Measurements from ENCODE around the gene RIMBP2.

The RIMBP2 gene

DNA sequence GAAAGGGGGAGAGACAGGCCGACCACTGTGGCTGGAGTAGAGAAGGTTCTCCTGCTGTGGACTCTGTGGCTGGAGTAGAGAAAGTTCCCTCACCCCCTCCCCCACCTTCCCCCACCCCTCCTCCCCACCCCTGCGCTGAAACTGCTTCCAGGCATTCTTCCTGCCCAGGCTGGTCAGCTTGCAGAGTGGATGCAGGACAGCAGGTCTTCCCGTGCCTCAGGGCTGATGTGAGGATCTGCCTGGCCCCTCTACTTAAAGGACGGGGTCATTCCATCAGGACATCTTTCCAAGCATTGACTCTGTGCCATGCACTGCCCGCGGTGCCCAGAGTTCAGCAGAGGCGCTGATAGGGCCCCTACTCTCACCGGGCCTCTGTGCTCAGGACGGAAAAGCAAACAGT, 13.2 kb upstream of the RIMBP2 start:
- DNase-seq = no peak

DNA sequence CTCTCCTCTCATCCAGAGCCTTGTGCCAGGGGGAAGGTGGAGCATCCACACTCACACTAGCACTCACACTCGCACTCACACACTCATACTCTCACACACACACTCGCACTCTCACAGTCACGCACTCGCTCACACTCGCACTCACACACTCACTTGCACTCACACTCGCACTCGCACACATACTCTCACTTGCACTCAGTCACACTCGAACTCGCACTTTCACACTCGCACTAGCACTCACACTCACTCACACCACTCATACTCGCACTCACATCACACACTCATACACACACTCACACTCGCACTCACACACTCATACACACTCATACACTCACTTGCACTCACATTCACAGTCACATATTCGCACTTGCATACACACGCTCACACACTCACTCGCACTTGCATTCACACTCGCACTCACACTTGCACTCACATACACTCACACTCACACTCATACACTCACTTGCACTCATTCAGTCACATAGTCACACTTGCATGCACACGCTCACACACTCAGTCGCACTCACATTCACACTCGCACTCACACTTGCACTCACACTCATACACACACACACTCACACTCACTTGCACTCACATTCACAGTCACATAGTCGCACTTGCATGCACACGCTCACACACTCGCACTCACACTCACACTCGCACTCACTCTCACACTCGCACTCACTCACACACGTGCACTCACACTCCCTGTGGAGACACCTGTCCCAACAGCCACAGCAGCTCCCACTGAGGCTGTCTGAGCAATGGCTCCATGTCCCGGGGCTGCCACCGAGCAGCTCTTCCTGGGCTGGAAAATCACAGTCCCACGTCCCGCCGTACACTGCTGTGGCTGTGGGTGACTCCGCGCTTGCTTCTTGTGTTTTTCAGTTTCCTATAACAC, 12.3 kb upstream of the RIMBP2 start:
- DNase-seq = no peak

DNA sequence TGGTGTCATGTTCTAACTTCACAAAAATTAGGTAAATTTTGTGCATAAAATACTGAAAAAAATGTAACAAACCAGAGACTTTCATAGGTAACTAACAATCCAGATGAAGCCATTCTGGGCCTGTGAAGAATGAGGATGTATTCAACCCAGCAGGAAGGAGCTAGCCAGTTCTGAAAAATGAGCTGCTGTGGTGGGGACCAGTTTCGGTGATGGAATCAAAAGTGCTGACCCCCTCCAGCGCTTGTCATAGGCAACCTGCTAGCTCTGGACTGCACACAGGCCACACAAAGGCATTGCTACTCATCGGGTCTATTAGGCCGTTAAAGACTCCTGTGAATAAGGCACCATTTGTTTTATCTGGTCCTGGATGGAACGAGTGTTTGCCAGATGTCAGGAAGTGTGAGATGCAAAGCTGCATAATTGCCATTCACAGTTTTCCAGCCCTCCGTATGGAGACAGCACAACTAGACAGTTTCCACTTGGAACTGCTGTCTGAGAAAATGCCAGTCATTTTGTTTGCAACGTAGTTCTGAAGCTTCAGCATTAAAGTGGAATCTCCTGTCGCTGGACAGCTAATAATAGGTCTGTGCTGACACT, 3.3 kb upstream of the RIMBP2 start:
- no peak for DNase-seq

DNA sequence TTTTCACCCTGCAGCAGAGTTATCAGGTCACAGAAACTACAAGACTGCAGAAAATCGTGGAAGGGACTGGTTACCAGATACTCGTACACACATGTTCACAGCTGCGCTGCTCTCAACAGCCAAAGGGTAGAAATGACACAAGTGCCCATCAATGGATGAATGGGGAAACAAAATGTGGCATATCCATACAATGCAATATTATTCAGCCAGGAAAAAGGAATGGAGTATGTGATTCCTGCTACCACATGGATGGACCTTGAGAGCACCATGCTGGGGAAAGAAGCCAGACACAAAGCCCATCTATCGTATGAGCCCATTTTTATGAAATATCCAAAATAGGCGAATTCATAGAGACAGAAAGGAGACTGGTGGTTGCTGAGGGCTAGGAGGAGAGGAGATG, 1.7 kb upstream of the RIMBP2 start:
- DNase-seq = no peak

DNA sequence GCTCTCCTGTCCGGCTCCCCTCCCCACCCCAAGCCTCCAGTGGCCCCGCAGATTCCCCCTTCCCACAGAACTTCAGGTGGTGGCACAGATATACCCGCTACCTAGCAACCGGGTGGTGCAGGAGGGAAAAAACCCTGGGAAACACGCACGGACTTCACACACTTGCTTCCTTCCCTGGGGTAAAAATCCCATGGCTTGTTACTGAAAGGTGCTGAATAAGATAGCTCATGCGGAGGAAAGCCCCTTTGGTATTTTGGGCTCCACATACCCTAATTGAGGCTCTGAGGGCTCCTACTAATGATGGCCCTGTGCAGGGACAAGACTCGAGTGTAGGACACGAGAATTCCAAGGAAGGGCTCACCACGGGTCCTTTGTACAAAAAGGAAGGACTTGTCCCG, 869 bp upstream of the RIMBP2 start:
- DNase-seq = no peak

DNA sequence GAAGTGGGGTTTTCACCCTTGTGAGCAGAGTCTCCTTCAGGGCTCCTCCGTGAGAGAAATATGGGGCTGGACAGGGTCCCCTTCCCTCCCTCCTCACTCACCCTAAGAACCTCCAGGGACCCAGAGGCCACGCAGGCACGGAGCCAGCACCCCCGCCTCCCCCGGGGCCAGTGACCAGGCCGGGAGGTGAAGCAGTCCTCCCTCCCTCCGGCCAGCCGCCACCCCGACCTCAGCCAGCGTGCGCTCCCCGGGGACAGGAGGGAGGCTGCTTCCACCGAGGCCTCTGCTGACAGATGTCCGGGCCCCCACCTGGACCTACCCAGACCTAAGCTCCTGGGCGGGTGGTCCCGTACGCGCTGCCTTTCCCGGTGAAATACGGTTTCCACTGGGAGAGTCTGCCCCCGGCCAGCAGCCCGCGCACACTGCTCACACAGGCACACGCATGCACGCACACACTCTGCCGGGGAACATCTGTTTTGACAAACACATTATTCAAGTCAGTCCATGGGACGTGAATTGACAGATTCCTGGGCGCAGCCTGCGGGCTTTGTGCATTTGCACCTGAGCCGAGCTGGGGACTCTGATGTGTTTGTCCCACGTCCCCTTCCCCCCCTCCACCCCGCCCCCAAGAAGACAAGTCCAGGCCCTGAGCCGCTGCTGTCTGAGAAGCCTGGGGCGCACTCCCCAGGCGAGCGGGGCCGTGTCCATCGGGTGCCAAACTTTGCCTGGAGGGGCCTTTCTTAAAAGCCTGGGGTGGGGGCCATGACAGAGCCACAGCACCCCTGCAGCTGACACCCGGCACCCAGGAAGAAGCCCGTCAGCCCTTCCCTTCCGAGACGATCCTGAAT, 725 bp downstream of the RIMBP2 start:
- DNase-seq = no peak

DNA sequence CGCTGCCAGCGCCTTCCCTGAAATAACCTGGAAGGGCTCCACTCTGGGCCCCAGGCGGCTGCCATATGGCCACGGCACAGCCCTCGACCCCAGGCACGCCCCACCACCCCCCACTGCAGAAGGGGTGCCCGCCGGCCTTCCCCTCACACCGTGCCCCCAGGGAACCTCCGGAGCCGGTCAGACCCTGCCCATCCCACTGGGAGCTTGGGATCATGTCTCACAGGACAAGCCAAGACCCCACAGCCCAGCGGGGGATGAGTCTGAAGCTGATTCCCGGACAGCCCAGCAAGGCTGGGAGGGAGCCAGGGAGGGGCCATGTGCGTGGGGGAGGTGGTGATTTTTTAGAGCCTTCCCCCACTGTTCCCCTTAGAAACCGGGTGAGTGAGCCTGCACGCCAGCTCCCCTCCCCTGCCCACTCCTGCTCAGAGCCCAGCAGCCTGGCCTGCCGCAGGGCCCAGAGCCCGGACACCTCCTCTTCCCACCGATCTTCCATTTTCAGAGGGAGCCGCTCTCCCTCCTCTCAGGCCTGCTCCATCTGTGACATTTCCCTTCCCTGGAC, 1.4 kb downstream of the RIMBP2 start:
- no peak for DNase-seq

DNA sequence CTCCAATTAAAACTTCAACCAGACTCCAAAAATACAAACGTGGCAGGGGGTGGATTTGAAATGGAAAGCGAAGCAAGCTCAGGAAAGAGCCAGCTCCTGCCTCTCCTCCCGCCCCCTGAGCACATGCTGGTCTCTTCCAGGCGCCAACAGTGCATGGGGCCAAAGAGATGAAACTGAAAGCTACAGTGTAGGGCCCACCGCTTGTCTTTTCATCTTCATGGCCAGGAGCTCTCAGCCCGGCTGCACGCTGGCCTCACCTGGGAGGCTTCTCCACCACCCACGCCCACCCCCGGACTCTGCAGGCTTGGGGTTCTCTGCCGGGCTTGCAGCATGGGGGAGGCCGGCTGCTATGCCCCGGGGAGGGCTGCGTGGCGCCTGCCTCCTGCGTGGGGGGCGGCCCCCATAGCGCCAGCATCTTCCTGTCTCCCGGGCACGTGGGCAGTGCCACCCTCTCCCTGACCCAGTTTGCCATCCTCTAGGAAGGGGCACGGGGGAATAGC, 2.0 kb downstream of the RIMBP2 start:
- no peak for DNase-seq

DNA sequence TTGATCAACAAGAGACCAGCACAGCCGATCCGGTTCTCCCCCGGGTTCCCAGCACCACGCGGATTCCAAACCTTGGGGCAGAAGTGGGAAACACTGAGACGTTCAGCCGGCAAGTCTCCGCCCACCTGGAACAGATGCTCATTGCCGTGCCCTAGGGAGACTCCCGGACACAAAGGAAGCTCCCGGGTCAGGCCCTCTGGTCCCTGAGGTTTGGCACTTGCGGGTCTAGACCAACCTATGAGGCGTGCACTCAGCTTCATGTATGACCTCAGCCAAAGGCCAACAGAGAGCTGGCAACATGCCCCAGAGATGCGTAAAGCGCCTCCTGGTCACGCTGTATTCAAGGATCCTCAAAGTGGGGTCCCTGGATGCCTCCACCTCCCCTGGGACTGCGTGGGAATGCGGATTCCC, 2.5 kb downstream of the RIMBP2 start:
- no peak for DNase-seq

DNA sequence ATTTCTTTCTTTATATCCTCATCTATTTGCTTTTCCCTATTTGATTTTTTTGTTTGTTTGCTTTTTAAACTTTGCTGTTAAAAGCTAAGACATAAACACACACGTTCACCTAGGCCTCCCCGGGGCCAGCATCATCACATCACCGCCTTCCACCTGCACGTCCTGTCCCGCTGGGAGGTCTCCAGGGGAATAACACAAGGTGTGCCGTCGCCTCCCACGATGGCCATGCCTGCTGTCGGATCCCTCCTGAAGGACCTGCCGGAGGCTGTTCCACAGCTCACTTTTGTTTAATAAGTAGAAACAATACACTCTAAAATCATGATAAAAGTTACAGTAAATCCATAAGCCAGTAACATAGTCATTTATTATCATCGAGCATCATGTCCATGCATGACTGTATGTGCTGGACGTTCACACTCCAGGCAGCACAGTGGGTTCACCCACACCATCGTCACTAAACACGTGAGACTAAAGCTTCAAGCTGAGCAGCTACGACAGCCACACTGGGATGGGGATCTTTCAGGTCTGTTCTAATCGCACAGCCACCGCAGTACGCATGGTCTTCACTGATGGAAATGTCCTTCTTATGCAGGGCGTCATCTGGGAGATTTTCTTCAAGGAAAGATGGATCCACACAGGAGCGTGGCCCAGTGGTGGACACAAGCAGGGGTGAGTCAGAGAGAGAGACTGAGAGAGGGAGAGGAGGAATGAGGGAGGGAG, 3.6 kb downstream of the RIMBP2 start:
- DNase-seq = no peak

DNA sequence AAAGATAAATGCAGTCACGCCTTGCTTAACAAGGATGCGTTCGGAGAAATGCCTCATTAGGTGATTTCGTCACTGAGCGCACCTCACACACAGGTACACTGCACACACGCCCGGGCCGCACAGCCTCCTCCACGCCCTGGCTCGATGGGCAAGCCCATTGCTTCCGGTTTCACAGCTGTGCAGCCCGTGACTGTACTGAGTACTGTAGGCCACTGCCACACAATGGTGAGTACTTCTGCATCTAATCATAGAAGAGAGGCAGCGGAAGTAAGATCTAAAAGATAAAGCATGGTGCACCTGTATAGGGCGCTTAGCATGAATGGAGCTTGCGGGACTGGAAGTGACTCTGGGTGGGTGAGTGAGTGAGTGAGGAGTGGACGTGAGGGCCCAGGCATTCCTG, 4.3 kb downstream of the RIMBP2 start:
- no peak for DNase-seq

DNA sequence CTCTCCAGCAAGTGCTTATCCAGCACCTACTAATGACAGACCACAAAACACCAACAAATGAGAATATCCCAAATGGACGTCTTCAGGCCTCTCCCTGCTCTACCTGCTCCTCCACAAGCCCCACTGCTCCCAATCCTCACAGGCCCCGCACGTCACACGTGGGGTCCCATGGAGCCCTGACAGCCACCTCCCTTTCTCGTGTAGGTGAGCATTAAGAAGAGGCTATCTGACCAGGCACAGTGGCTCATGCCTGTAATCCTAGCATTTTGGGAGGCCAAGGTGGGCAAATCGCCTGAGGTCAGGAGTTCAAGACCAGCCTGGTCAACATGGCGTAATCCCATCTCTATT, 5.4 kb downstream of the RIMBP2 start:
- no peak for DNase-seq

DNA sequence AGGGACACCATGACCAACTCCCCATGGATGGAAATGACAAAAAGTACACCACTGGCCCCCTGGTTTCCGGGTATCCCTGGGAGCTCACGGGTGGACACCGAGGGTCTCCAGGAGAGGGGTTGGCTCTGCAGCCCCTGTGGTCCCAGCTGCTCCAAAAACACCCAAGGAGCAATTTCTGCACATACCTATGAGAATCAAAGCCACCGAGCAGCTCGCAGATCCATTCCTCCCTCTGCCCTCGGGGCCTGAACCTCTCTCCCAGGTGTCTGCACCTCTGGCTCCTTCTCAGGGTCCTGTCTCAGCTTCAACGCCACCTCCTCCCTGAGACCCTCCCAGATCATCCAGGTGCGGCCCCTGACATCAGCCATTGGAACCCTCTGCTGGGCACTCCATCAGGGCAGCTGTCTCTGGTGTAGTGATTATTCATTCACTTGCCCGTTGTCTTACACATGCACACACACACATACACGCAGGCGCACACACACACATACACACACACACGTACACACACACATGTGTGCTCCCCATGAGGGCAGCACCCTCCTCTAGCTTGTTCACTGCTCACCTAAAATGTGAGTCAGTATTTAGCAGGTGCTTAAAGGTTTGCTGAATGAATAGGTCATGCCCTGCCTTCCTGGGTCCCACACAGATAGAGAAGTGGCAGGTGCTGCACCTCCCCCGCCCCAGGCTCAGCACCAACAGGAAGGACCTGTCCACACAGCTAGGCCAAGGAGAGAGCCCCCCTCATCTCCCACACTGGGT, 5.9 kb downstream of the RIMBP2 start:
- no peak for DNase-seq

DNA sequence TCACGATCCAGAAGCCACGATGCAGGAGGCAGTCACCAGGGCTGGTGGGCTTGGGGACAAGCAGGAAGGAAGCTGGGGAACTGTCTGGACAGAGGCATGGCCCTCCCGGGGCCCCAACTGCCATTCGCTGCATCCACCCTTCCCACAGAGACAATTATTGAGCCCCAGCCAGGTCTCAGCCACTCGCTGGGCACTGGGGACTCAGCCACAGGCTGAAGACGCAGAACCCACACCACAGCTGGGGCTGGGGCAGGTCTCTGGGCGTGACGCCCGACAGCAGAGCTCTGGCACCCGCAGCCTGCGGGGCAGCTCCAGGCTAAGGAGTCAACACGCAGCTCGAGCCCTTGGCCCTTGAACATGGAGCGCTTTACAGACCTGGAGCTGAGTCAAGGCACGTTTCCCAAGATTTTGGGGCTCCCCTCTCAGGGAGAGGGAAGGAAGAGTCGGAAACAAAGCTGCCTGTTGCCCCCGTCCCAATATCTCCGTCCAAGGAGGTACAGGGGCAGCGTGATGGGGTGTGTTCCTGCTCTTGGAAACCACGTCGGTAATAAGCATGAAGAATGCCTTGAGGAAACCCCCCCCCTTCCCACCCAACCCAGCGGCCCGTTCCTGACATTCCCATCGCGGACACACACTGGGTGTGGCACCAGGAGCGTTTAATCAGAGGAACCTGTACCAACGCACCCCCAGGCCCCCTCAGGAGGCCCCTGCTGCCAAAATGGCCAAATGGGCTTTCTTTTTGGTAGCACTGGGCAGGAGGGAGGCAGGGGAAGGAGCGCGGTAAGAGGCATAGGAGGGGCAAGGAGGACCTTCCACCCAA, 6.7 kb downstream of the RIMBP2 start:
- DNase-seq = no peak

DNA sequence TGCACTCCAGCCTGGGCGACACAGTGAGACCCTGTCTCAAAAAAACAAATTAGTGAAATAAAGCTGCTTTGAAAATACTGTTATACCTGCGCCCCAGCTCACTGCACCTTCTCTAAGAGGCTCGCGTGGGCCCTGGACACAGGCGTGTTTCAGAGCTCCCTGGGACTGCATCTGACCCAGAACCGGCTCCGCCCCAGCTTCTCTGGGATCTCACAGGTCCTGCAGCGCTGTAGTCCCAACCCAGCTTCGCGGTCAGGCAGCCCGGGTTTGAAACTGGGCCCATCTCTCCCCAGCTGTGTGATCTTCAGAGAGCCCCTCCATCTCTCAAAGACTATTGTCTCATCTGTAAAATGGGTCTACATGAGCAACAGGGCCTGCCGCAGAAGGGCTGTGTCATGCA, 7.5 kb downstream of the RIMBP2 start:
- DNase-seq = no peak

DNA sequence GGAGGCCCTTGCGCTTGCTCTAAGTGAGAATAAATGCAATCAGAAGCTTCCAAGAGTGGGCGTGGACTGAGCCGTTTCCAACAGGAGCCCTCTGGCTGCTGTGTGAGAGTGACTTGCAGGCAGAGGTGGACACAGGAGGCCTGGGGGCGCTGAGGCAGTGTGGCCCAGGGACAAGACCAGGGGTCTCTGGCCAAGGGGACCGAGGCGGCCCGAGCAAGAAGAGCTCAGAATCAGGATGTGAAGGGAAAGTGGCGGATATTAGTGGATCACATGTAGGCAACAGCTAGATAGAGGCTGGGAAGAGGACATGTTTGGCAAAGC, 8.6 kb downstream of the RIMBP2 start:
- no peak for DNase-seq

DNA sequence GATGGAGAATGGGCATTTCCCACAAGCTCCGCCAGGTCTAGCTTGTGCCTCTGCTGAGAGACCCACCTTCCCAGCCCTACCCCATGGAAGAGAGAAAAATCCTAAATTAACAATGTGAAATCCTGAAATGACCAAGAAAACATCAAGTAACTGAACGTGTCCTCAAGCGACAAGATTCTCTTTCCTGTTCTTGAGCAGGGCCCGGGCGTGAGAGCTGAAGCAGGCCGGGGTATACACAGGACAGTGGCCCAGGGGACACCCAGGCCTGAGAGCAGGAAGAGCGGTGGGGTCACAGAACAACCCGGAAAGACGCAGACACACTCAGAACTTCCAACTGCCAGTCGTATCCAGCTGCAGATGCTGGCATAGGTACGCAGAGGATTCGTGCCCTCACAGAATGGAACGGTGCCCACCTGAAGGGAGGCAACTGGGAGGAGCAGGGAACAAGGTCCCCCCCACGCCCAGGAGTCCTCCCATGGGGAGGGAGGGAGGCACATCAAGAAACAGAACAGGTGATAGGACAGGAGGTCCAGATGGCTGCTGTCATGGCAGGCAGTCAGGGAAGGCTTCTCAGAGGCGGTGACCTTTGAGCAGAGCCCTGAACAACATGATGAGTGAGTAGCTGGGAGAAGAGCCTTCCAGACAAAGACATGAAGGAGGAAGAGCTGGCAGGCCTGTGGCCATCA, 9.1 kb downstream of the RIMBP2 start:
- DNase-seq = no peak

DNA sequence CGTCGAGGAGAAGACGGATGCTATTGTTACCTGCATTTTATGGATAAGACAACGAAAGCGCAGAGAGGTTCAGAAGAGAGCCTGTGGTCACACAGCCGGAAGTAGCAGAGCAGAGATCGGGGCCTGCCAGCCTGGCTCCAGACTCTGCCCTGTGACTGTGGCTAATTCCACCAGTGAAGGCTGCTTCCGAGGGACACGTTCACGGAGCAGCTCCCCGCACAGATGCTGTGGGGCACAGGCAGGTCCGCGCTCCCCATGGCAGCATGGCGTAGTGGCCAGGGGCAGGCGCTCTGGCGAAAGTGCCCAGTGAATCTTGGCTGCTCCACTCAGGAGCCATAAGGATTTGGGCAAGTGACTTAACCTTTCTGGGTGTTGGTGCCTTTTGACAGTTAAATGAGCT, 9.8 kb downstream of the RIMBP2 start:
- no peak for DNase-seq

DNA sequence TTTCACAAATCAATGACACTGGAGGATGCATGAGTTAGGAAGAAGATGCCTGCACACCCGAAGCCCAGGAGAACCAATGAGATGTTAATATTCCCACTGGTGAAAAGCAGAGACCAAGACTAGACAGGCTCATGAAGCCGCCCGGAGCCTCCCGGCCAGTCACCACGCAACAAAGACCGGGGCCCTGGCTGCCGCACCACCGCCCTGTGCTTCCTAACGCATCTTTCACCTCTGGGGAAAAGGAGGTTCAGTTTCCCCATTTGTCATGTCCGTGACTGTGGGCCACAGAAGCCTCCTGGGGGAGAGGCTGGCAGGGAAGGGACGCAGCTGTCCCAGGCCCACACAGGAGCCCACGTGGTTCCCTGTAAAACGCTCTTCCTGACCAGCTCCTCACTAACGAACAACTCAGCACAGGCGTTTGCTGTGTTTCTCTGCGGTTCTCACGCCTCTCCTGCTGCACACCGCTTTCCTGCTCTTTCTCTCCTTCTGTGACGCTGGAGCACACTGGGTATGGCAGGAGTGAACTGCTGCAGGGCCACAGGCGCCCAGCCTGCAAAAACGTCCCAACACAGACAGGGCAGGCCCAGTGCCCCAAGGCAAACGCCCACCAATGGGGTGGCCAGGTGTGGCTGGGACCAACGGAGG, 10.8 kb downstream of the RIMBP2 start:
- DNase-seq = no peak

DNA sequence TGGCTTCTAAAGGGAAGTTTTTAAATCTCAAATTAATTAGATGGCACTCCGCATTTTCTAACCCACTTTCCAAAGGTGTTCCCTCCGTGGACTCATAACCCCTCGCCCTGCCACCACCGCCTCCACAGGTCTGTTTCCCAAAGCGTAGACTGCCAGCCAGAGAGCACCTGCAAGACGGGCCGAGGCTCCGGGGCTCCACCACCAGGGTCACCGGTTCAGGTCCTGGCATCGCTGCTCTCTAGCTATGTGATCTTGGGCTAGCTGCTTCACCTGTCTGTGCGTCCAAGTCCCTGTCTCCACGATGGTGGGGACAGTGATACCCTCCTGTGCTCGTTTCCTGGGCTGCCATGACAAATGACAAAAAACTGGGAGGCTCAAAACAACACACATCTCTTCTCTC, 11.5 kb downstream of the RIMBP2 start:
- DNase-seq = no peak

Data from activated CD4-positive, CD25-positive, alpha-beta regulatory T cell treated with anti-CD3 and anti-CD28 coated beads, Interleukin-2, amount 50 U/mL, for 72 hours (primary cell).